Cardiac muscle cell (in vitro differentiated cells and primary cell): Measurements from ENCODE around the gene SMIM29. TPM values are rescaled to one million over a fixed set of nuclear protein-coding genes. Genes with fewer than 3 reads are reported as not detected.
A peak's percentile ranks its signal among the peaks of the same experiment; 100 is the strongest.

ENCODE experiments used
- DNase-seq, 2 donors: peaks; one replicate each; pipeline versions ENCODE4 v3.0.0 to v3.0.0-alpha.2; 2010 to 2017; ENCODE audit warnings: low read depth in 1 of 2, low spot score in 1 of 2
- H3K27ac ChIP-seq: fragments of 200-600 bp; sonication (generic); 2 replicates; pipeline ENCODE4 v1.5.1; 2016
- H3K27me3 ChIP-seq: fragments of 200-600 bp; sonication (generic); 2 replicates; pipeline ENCODE4 v1.6.0; 2016; ENCODE audit warnings: control low read depth
- H3K36me3 ChIP-seq: fragments of 200-600 bp; sonication (generic); 2 replicates; pipeline ENCODE4 v1.5.1; 2016; ENCODE audit warnings: control low read depth
- H3K4me1 ChIP-seq: fragments of 200-600 bp; sonication (generic); 2 replicates; pipeline ENCODE4 v1.8.1; 2017; ENCODE audit warnings: low read depth, mild to moderate bottlenecking, mixed run types
- H3K4me3 ChIP-seq: fragments of 200-600 bp; sonication (generic); 2 replicates; pipeline ENCODE4 v1.5.1; 2016; ENCODE audit warnings: mild to moderate bottlenecking
- H3K9me3 ChIP-seq: fragments of 200-600 bp; sonication (generic); 2 replicates; pipeline ENCODE4 v1.5.1; 2017; ENCODE audit warnings: low read depth, mild to moderate bottlenecking, control low read depth
- CTCF ChIP-seq: IDR thresholded peaks from 2 replicates; pipeline ENCODE4 v1.5.1; 2012; ENCODE audit warnings: low read depth, mild to moderate bottlenecking, low read length
- polyA plus RNA-seq: library from polyadenylated mRNA; unstranded; fragments of >200 nt; fragmentation: Nextera tagmentation; extraction: Ambion mirVana; gene quantifications from 2 replicates; pipeline ENCODE4 v1.2.1, GENCODE V29; 2016
- total RNA-seq: library from RNA; depleted of rRNA; stranded (reverse); fragments of >200 nt; gene quantifications from 2 replicates; pipeline ENCODE4 v1.2.3, GENCODE V29; 2016

The SMIM29 gene
- total and polyA plus RNA-seq, 2 experiments from 2014 or later = 13.4 to 14.7 TPM

GRCh38 chr6:34239893-34240292 lies 8.9 kb downstream of the SMIM29 start:
- no peaks in the 10 kb centered on the region for H3K27me3 ChIP-seq
- H3K27ac ChIP-seq = no peak overlapping the region
- no peak overlapping the region for H3K4me3 ChIP-seq
- H3K9me3 ChIP-seq = no peaks in the 10 kb centered on the region
- peaks cover 25% of the 10 kb centered on the region for H3K4me1 ChIP-seq
- H3K36me3 ChIP-seq = peaks cover 27% of the 10 kb centered on the region
- no peak for DNase-seq
- TF ChIP-seq CTCF = no peak

GRCh38 chr6:34239500-34239825 lies 9.3 kb downstream of the SMIM29 start:
- H3K27me3 ChIP-seq = no peaks in the 10 kb centered on the region
- no peaks in the 10 kb centered on the region for H3K9me3 ChIP-seq
- H3K27ac ChIP-seq = no peak overlapping the region
- DNase-seq = no peak
- no peak for TF ChIP-seq CTCF
- peaks cover 29% of the 10 kb centered on the region for H3K4me1 ChIP-seq
- H3K4me3 ChIP-seq = no peak overlapping the region
- H3K36me3 ChIP-seq = peaks cover 25% of the 10 kb centered on the region

- DNase-seq = no peak
- TF ChIP-seq CTCF = no peak
- Histone ChIP-seq H3K4me1 (peaks cover 31% of the 10 kb centered on the region), H3K27ac (no peak overlapping the region), H3K4me3 (peak overlapping the region; percentile 99), H3K36me3 (peaks cover 24% of the 10 kb centered on the region), H3K27me3 (no peaks in the 10 kb centered on the region), H3K9me3 (no peaks in the 10 kb centered on the region)
These were observed 10.0 kb downstream of the SMIM29 start for GRCh38 chr6:34238585-34239499.

- Histone ChIP-seq H3K9me3 (no peaks in the 10 kb centered on the region), H3K27me3 (no peaks in the 10 kb centered on the region), H3K36me3 (peaks cover 21% of the 10 kb centered on the region), H3K27ac (peak overlapping the region; percentile 83), H3K4me1 (peaks cover 34% of the 10 kb centered on the region), H3K4me3 (peak overlapping the region; percentile 99)
- TF ChIP-seq CTCF = peak; percentile 31
- DNase-seq = peak; percentile 32 to 66
These were observed 10.9 kb downstream of the SMIM29 start for GRCh38 chr6:34237722-34238584.

- Histone ChIP-seq H3K4me1 (peaks cover 36% of the 10 kb centered on the region), H3K27ac (peak overlapping the region; percentile 95), H3K36me3 (peaks cover 19% of the 10 kb centered on the region), H3K4me3 (peak overlapping the region; percentile 99), H3K27me3 (no peaks in the 10 kb centered on the region), H3K9me3 (no peaks in the 10 kb centered on the region)
- TF ChIP-seq CTCF = no peak
- peak; percentile 28 to 61 for DNase-seq
These were observed 11.5 kb downstream of the SMIM29 start for GRCh38 chr6:34237316-34237721.
